Body of pancreas (tissue), 4 donors: ENCODE results near the gene LELP1.

Source experiments
- POLR2A ChIP-seq, 3 donors: fragments of 450-650 bp; IDR thresholded peaks; one replicate each; pipeline ENCODE4 v1.6.1; 2016; ENCODE audit warnings: antibody characterized with exemption in 3 of 3, mild to moderate bottlenecking in 2 of 3
- TF ChIP-seq, protein P1 (sequence below), 7 experiments: fragments of 450-650 bp in 4 of 7; fragments of 200-600 bp in 3 of 7; sonication (generic) in 3 of 7; IDR thresholded peaks; one replicate each; pipeline ENCODE4 v1.5.1; 2016 to 2019; ENCODE audit warnings: antibody characterized with exemption in 7 of 7

DNA sequence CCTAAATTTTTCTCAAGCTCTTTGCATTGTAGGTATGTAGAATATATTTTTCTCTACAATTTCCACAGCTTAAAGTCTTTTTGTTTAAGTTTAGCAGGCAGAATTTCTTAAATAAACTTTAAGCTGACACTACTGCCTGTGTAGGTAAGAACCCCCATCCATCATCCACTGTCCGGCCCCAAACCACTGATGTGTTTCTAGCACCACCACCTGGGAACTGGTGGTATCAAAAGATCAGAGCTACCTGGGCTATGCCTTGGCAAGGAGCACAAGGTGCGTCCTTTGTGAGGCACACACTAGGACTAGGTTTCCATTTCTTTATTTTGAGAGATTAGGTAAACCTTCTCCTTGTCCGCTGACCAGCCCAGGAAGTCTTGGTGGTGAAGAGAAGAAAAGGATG lies 10.5 kb upstream of the LELP1 start:
- TF ChIP-seq, protein P1, sequence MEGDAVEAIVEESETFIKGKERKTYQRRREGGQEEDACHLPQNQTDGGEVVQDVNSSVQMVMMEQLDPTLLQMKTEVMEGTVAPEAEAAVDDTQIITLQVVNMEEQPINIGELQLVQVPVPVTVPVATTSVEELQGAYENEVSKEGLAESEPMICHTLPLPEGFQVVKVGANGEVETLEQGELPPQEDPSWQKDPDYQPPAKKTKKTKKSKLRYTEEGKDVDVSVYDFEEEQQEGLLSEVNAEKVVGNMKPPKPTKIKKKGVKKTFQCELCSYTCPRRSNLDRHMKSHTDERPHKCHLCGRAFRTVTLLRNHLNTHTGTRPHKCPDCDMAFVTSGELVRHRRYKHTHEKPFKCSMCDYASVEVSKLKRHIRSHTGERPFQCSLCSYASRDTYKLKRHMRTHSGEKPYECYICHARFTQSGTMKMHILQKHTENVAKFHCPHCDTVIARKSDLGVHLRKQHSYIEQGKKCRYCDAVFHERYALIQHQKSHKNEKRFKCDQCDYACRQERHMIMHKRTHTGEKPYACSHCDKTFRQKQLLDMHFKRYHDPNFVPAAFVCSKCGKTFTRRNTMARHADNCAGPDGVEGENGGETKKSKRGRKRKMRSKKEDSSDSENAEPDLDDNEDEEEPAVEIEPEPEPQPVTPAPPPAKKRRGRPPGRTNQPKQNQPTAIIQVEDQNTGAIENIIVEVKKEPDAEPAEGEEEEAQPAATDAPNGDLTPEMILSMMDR (IDR thresholded peaks at IDR 0.05), result peak in 6 of 7 experiments; percentile 22 to 68 (median 56)
- no peak for TF ChIP-seq POLR2A (IDR thresholded peaks at IDR 0.05)
